ENCODE results near the gene QRICH2. TPM values are rescaled to one million over a fixed set of nuclear protein-coding genes. Genes with fewer than 3 reads are reported as not detected.
A peak's percentile ranks its signal among the peaks of the same experiment; 100 is the strongest.

Gene QRICH2
- total RNA-seq, 2 experiments from 2014 or later = 7.2 to 9.4 TPM

DNA sequence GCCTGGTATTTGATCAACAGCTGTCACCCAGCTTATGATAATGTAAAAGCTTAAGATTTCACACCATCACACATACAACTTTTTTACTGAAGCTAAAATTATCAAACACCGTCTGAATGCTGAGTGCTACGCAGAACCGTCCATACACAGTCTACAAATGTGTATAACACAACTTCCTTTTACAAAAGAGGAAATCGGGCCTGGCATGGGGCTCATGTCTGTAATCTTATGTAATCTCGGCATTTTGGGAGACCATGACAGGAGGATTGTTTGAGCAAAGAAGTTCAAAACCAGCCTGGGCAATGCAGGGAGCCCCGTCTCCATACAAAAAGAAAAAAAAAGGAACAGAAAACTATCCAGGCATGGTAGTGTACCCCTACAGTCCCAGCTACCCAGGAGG is 19.6 kb upstream of the QRICH2 start:
- intact Hi-C loops (cut with micrococcal nuclease; ENCODE audit: unreplicated experiment) = no loop called here
- H2AFZ ChIP-seq (ENCODE audit: low read length) = no peak overlapping the region
- POLR2A ChIA-PET = interaction anchor here (0.6 kb wide), 1 partner anchor 25 kb away, joined by 4 read pairs; no protein-coding TSS in a partner anchor

DNA sequence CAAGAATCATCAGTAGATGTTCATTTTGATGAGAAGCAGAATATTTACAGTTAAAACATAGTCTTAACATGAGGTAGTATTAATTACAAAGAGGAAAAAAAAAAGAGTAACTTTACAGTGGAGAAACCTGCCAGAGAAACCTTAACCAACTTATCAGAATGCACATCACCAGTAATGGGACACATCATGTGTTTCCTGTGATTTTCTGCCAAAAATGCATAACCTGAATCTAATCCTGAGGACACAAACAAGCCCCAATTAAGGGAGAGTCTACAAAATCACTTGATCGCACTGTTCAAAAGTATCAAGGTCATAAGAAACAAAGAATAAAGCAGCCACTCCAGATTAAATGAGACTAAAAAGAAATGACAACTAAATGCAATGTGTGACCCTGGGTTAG is 18.2 kb upstream of the QRICH2 start:
- DNase-seq (ENCODE audit: low spot score) = no peak
- Histone ChIP-seq H3K9me2 (ENCODE audit: insufficient read depth, low read length) (no peaks in the 10 kb centered on the region), H3K4me3 (ENCODE audit: low read depth, low read length, poor library complexity, severe bottlenecking) (no peak overlapping the region), H3K4me2 (ENCODE audit: low read length) (no peak overlapping the region), H4K20me1 (ENCODE audit: insufficient read depth, low read length) (no peaks in the 10 kb centered on the region), H3K79me2 (ENCODE audit: insufficient read depth, low read depth, low read length) (no peaks in the 10 kb centered on the region), H2AFZ (ENCODE audit: low read length) (no peak overlapping the region), H3K27ac (ENCODE audit: low read depth, low read length, poor library complexity, severe bottlenecking) (no peak overlapping the region), H3K9me3 (ENCODE audit: low read length) (no peaks in the 10 kb centered on the region), H3K36me3 (ENCODE audit: insufficient read depth, low read length) (peaks cover 89% of the 10 kb centered on the region), H3K4me1 (ENCODE audit: insufficient read depth, low read length, poor library complexity, severe bottlenecking) (no peaks in the 10 kb centered on the region)
- intact Hi-C loops (cut with micrococcal nuclease; ENCODE audit: unreplicated experiment) = no loop called here
- TF ChIP-seq, protein P1, sequence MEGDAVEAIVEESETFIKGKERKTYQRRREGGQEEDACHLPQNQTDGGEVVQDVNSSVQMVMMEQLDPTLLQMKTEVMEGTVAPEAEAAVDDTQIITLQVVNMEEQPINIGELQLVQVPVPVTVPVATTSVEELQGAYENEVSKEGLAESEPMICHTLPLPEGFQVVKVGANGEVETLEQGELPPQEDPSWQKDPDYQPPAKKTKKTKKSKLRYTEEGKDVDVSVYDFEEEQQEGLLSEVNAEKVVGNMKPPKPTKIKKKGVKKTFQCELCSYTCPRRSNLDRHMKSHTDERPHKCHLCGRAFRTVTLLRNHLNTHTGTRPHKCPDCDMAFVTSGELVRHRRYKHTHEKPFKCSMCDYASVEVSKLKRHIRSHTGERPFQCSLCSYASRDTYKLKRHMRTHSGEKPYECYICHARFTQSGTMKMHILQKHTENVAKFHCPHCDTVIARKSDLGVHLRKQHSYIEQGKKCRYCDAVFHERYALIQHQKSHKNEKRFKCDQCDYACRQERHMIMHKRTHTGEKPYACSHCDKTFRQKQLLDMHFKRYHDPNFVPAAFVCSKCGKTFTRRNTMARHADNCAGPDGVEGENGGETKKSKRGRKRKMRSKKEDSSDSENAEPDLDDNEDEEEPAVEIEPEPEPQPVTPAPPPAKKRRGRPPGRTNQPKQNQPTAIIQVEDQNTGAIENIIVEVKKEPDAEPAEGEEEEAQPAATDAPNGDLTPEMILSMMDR (conservative IDR thresholded peaks at IDR 0.05; ENCODE audit: low read length) = no peak
- no peak for TF ChIP-seq EZH2phosphoT487 (IDR thresholded peaks at IDR 0.05; ENCODE audit: borderline replicate concordance, low read depth, low read length)
- BruUV-seq (replicated peaks) = TSS peak; percentile 32
- CTCF ChIA-PET (ENCODE audit: unreplicated experiment) = no interaction called here
- POLR2A ChIA-PET = no interaction called here

More for the DNA sequence above, 19.6 kb upstream of the QRICH2 start:
- Histone ChIP-seq H3K36me3 (ENCODE audit: insufficient read depth, low read length) (peaks cover 88% of the 10 kb centered on the region), H4K20me1 (ENCODE audit: insufficient read depth, low read length) (no peaks in the 10 kb centered on the region), H3K27ac (ENCODE audit: low read depth, low read length, poor library complexity, severe bottlenecking) (no peak overlapping the region), H3K4me1 (ENCODE audit: insufficient read depth, low read length, poor library complexity, severe bottlenecking) (no peaks in the 10 kb centered on the region), H3K9me2 (ENCODE audit: insufficient read depth, low read length) (no peaks in the 10 kb centered on the region), H3K4me3 (ENCODE audit: low read depth, low read length, poor library complexity, severe bottlenecking) (no peak overlapping the region), H3K4me2 (ENCODE audit: low read length) (no peak overlapping the region), H3K79me2 (ENCODE audit: insufficient read depth, low read depth, low read length) (no peaks in the 10 kb centered on the region), H3K9me3 (ENCODE audit: low read length) (no peaks in the 10 kb centered on the region)
- CTCF ChIA-PET (ENCODE audit: unreplicated experiment) = no interaction called here
- TF ChIP-seq EZH2phosphoT487 (IDR thresholded peaks at IDR 0.05; ENCODE audit: borderline replicate concordance, low read depth, low read length) = no peak
- TF ChIP-seq, protein P1 (conservative IDR thresholded peaks at IDR 0.05; ENCODE audit: low read length) = no peak
- BruUV-seq (replicated peaks) = no TSS peak
- no peak for DNase-seq (ENCODE audit: low spot score)

DNA sequence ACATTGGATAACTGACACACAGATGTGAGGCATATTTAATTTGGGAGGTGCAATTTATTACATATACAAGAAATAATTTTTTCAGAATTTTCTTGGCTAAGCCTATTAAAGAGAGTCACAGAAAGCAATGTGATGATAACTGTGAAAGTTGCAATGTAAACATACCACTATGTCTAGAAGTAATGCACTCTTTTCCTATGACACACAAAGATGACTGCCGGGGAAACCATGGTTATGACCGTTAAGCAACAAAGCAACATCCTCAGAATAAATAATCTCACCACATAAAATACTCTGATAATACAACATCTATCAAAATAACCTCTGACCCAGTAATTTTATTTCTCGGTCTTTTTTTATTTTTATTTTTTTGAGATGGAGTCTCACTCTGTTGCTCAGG is 10.5 kb upstream of the QRICH2 start:
- TF ChIP-seq, protein P1 (conservative IDR thresholded peaks at IDR 0.05; ENCODE audit: low read length) = no peak
- no peak for TF ChIP-seq EZH2phosphoT487 (IDR thresholded peaks at IDR 0.05; ENCODE audit: borderline replicate concordance, low read depth, low read length)

More for the DNA sequence above, 10.5 kb upstream of the QRICH2 start:
- POLR2A ChIA-PET = no interaction called here
- no peak for DNase-seq (ENCODE audit: low spot score)
- Histone ChIP-seq H2AFZ (ENCODE audit: low read length) (no peak overlapping the region), H4K20me1 (ENCODE audit: insufficient read depth, low read length) (no peaks in the 10 kb centered on the region), H3K36me3 (ENCODE audit: insufficient read depth, low read length) (peaks cover 75% of the 10 kb centered on the region), H3K27ac (ENCODE audit: low read depth, low read length, poor library complexity, severe bottlenecking) (no peak overlapping the region), H3K4me3 (ENCODE audit: low read depth, low read length, poor library complexity, severe bottlenecking) (no peak overlapping the region), H3K79me2 (ENCODE audit: insufficient read depth, low read depth, low read length) (no peaks in the 10 kb centered on the region), H3K9me2 (ENCODE audit: insufficient read depth, low read length) (no peaks in the 10 kb centered on the region), H3K4me2 (ENCODE audit: low read length) (no peak overlapping the region), H3K4me1 (ENCODE audit: insufficient read depth, low read length, poor library complexity, severe bottlenecking) (no peaks in the 10 kb centered on the region), H3K9me3 (ENCODE audit: low read length) (no peaks in the 10 kb centered on the region)
- intact Hi-C loops (cut with micrococcal nuclease; ENCODE audit: unreplicated experiment) = no loop called here
- CTCF ChIA-PET (ENCODE audit: unreplicated experiment) = no interaction called here
- BruUV-seq (replicated peaks) = no TSS peak
